Prostate gland (tissue), 2 donors: Measurements from ENCODE around the gene MYMK.

Experiments used
- CTCF ChIP-seq, 4 experiments: fragments of 200-600 bp in 2 of 4; fragments of 450-650 bp in 2 of 4; sonication (generic) in 2 of 4; IDR thresholded peaks; 1 replicate in 3 of 4; 2 replicates in 1 of 4; pipeline ENCODE4 v1.5.1; 2016 to 2019; ENCODE audit warnings: antibody characterized with exemption in 4 of 4, mild to moderate bottlenecking in 2 of 4, moderate library complexity in 2 of 4
- POLR2A ChIP-seq: fragments of 450-650 bp; IDR thresholded peaks from one replicate; pipeline ENCODE4 v1.6.1; 2016; ENCODE audit warnings: antibody characterized with exemption, mild to moderate bottlenecking
- POLR2AphosphoS5 ChIP-seq: sonication (generic); formaldehyde crosslinking; IDR thresholded peaks from one replicate; pipeline ENCODE4 v1.6.1; 2017; ENCODE audit warnings: antibody characterized with exemption

- no peak for TF ChIP-seq CTCF (IDR thresholded peaks at IDR 0.05)
- TF ChIP-seq POLR2A: no peak
- no peak for TF ChIP-seq POLR2AphosphoS5
Observed at GRCh38 chr9:133510926-133511505, 13.7 kb downstream of the MYMK start.
